ENCODE data around the gene RAB3IL1.

DNA sequence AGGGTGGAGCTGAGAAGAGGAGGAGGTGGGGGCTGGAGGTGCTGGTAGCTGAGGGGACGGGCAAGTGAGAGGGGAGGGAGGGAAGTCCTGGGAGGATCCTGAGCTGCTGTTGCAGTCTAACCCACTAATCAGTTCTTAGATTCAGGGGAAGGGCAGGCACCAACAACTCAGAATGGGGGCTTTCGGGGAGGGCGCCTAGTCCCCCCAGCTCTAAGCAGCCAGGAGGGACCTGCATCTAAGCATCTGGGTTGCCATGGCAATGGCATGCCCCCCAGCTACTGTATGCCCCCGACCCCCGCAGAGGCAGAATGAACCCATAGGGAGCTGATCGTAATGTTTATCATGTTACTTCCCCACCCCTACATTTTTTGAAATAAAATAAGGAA lies 50.4 kb downstream of the RAB3IL1 start:
- TF ChIP-seq, protein P1, sequence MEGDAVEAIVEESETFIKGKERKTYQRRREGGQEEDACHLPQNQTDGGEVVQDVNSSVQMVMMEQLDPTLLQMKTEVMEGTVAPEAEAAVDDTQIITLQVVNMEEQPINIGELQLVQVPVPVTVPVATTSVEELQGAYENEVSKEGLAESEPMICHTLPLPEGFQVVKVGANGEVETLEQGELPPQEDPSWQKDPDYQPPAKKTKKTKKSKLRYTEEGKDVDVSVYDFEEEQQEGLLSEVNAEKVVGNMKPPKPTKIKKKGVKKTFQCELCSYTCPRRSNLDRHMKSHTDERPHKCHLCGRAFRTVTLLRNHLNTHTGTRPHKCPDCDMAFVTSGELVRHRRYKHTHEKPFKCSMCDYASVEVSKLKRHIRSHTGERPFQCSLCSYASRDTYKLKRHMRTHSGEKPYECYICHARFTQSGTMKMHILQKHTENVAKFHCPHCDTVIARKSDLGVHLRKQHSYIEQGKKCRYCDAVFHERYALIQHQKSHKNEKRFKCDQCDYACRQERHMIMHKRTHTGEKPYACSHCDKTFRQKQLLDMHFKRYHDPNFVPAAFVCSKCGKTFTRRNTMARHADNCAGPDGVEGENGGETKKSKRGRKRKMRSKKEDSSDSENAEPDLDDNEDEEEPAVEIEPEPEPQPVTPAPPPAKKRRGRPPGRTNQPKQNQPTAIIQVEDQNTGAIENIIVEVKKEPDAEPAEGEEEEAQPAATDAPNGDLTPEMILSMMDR (IDR thresholded peaks at IDR 0.05; ENCODE audit: low read depth, low read length, missing input control), result no peak
- TF ChIP-seq JUND (IDR thresholded peaks at IDR 0.05), result no peak
- TF ChIP-seq, protein P2, sequence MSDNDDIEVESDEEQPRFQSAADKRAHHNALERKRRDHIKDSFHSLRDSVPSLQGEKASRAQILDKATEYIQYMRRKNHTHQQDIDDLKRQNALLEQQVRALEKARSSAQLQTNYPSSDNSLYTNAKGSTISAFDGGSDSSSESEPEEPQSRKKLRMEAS (IDR thresholded peaks at IDR 0.05), result no peak
- TF ChIP-seq HNF4A (conservative IDR thresholded peaks at IDR 0.05), result no peak
- no peak for TF ChIP-seq TAF1 (conservative IDR thresholded peaks at IDR 0.05)
- TF ChIP-seq SP1 (IDR thresholded peaks at IDR 0.05), result no peak
- no peak for TF ChIP-seq YY1 (IDR thresholded peaks at IDR 0.05)
- TF ChIP-seq, protein P3, sequence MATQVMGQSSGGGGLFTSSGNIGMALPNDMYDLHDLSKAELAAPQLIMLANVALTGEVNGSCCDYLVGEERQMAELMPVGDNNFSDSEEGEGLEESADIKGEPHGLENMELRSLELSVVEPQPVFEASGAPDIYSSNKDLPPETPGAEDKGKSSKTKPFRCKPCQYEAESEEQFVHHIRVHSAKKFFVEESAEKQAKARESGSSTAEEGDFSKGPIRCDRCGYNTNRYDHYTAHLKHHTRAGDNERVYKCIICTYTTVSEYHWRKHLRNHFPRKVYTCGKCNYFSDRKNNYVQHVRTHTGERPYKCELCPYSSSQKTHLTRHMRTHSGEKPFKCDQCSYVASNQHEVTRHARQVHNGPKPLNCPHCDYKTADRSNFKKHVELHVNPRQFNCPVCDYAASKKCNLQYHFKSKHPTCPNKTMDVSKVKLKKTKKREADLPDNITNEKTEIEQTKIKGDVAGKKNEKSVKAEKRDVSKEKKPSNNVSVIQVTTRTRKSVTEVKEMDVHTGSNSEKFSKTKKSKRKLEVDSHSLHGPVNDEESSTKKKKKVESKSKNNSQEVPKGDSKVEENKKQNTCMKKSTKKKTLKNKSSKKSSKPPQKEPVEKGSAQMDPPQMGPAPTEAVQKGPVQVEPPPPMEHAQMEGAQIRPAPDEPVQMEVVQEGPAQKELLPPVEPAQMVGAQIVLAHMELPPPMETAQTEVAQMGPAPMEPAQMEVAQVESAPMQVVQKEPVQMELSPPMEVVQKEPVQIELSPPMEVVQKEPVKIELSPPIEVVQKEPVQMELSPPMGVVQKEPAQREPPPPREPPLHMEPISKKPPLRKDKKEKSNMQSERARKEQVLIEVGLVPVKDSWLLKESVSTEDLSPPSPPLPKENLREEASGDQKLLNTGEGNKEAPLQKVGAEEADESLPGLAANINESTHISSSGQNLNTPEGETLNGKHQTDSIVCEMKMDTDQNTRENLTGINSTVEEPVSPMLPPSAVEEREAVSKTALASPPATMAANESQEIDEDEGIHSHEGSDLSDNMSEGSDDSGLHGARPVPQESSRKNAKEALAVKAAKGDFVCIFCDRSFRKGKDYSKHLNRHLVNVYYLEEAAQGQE (IDR thresholded peaks at IDR 0.05), result no peak
- TF ChIP-seq RAD21 (IDR thresholded peaks at IDR 0.05), result no peak
